ENCODE measurements around the gene ZSWIM9. TPM values are rescaled to one million over a fixed set of nuclear protein-coding genes. Genes with fewer than 3 reads are reported as not detected.

Gene ZSWIM9
- total RNA-seq, 2 donors from 2014 or later = 9.9 to 13.0 TPM

GRCh38 chr19:48194844-48195830 lies 24.7 kb downstream of the ZSWIM9 start:
- peaks cover 3% of the 10 kb centered on the region for H3K9me3 ChIP-seq (ENCODE audit: control insufficient read depth, low read length)
- no peak overlapping the region for H3K4me3 Mint-ChIP-seq
- no peak for DNase-seq
- no peaks in the 10 kb centered on the region for H3K4me1 Mint-ChIP-seq
- peaks cover 4% of the 10 kb centered on the region for H3K9me3 Mint-ChIP-seq
- no peaks in the 10 kb centered on the region for H3K4me1 ChIP-seq (ENCODE audit: control insufficient read depth, insufficient read depth, low read length)
- H3K27ac Mint-ChIP-seq = no peak overlapping the region
- H3K36me3 Mint-ChIP-seq (ENCODE audit: low read depth) = peaks cover 17% of the 10 kb centered on the region
- no peaks in the 10 kb centered on the region for H3K27me3 ChIP-seq (ENCODE audit: control insufficient read depth, insufficient read depth, low read length, poor library complexity, severe bottlenecking)
- H3K27me3 Mint-ChIP-seq (ENCODE audit: insufficient read depth) = peaks cover 13% of the 10 kb centered on the region
- no peak overlapping the region for H3K27ac ChIP-seq (ENCODE audit: low read depth, low read length)
- H3K9ac ChIP-seq (ENCODE audit: extremely low read depth, low read length, poor library complexity, severe bottlenecking) = no peak overlapping the region
- no peaks in the 10 kb centered on the region for H3K36me3 ChIP-seq (ENCODE audit: control insufficient read depth, insufficient read depth, low read length)
- WGBS, 2 experiments (ENCODE audit: insufficient coverage in 1 of 2, insufficient read length in 1 of 2) = 96 to 97% methylated on average over 65 to 95 of the region's 95 CpGs
- TF ChIP-seq, protein P1, sequence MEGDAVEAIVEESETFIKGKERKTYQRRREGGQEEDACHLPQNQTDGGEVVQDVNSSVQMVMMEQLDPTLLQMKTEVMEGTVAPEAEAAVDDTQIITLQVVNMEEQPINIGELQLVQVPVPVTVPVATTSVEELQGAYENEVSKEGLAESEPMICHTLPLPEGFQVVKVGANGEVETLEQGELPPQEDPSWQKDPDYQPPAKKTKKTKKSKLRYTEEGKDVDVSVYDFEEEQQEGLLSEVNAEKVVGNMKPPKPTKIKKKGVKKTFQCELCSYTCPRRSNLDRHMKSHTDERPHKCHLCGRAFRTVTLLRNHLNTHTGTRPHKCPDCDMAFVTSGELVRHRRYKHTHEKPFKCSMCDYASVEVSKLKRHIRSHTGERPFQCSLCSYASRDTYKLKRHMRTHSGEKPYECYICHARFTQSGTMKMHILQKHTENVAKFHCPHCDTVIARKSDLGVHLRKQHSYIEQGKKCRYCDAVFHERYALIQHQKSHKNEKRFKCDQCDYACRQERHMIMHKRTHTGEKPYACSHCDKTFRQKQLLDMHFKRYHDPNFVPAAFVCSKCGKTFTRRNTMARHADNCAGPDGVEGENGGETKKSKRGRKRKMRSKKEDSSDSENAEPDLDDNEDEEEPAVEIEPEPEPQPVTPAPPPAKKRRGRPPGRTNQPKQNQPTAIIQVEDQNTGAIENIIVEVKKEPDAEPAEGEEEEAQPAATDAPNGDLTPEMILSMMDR (conservative IDR thresholded peaks at IDR 0.05) = no peak
- no peak overlapping the region for H3K4me3 ChIP-seq (ENCODE audit: low read length)

DNA sequence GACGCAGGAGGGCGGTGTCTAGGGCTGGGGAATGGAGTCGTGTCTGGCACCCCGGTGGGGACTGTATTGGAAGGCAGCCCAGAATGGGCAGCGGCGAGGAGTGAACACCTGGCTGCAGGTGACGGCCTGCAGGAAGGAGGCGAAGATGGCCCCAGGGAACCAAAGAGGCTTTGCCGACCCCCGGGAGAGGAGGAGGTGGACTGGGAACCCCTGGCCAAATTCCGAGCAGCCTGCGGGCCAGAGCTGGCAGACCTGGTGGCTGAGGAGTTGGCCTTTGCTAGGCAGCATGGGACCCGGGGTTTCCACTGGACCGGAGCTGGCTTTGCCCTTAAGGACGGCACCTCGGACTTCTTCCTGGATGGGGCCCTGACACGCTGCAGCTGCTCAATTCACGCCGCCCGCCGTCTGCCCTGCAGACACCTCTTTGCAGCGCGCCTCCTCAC lies 25.9 kb downstream of the ZSWIM9 start:
- peaks cover 9% of the 10 kb centered on the region for H3K36me3 Mint-ChIP-seq (ENCODE audit: low read depth)
- no peak overlapping the region for H3K27ac ChIP-seq (ENCODE audit: low read depth, low read length)
- H3K27me3 Mint-ChIP-seq (ENCODE audit: insufficient read depth) = peaks cover 15% of the 10 kb centered on the region
- no peak overlapping the region for H3K27ac Mint-ChIP-seq
- H3K36me3 ChIP-seq (ENCODE audit: control insufficient read depth, insufficient read depth, low read length) = no peaks in the 10 kb centered on the region
- no peak overlapping the region for H3K9ac ChIP-seq (ENCODE audit: extremely low read depth, low read length, poor library complexity, severe bottlenecking)
- 93 to 95% methylated on average over 18 to 23 of the region's 23 CpGs for WGBS, 2 experiments (ENCODE audit: insufficient coverage in 1 of 2, insufficient read length in 1 of 2)
- no peaks in the 10 kb centered on the region for H3K9me3 Mint-ChIP-seq
- H3K4me1 Mint-ChIP-seq = no peaks in the 10 kb centered on the region
- peak; percentile 42 for DNase-seq
- TF ChIP-seq, protein P1 (conservative IDR thresholded peaks at IDR 0.05) = no peak
- H3K9me3 ChIP-seq (ENCODE audit: control insufficient read depth, low read length) = no peaks in the 10 kb centered on the region
- no peaks in the 10 kb centered on the region for H3K27me3 ChIP-seq (ENCODE audit: control insufficient read depth, insufficient read depth, low read length, poor library complexity, severe bottlenecking)
- no peak overlapping the region for H3K4me3 Mint-ChIP-seq
- no peak overlapping the region for H3K4me3 ChIP-seq (ENCODE audit: low read length)
- H3K4me1 ChIP-seq (ENCODE audit: control insufficient read depth, insufficient read depth, low read length) = no peaks in the 10 kb centered on the region

- H3K27ac ChIP-seq (ENCODE audit: low read depth, low read length) = no peak overlapping the region
- Mint-ChIP-seq H3K27me3 (ENCODE audit: insufficient read depth) (peaks cover 15% of the 10 kb centered on the region), H3K4me3 (no peak overlapping the region), H3K36me3 (ENCODE audit: low read depth) (peaks cover 6% of the 10 kb centered on the region), H3K9me3 (no peaks in the 10 kb centered on the region), H3K27ac (no peak overlapping the region), H3K4me1 (no peaks in the 10 kb centered on the region)
- no peaks in the 10 kb centered on the region for H3K4me1 ChIP-seq (ENCODE audit: control insufficient read depth, insufficient read depth, low read length)
- H3K36me3 ChIP-seq (ENCODE audit: control insufficient read depth, insufficient read depth, low read length) = no peaks in the 10 kb centered on the region
- TF ChIP-seq, protein P1 (conservative IDR thresholded peaks at IDR 0.05) = no peak
- H3K4me3 ChIP-seq (ENCODE audit: low read length) = no peak overlapping the region
- H3K27me3 ChIP-seq (ENCODE audit: control insufficient read depth, insufficient read depth, low read length, poor library complexity, severe bottlenecking) = no peaks in the 10 kb centered on the region
- H3K9me3 ChIP-seq (ENCODE audit: control insufficient read depth, low read length) = no peaks in the 10 kb centered on the region
- peak; percentile 20 for DNase-seq
- 89 to 90% methylated on average over 11 to 13 of the region's 13 CpGs for WGBS, 2 experiments (ENCODE audit: insufficient coverage in 1 of 2, insufficient read length in 1 of 2)
- H3K9ac ChIP-seq (ENCODE audit: extremely low read depth, low read length, poor library complexity, severe bottlenecking) = no peak overlapping the region
Observed at GRCh38 chr19:48196933-48197665, 26.6 kb downstream of the ZSWIM9 start.
